GM21515 (cell line): Measurements from ENCODE around the gene PDZD4.

Experiments used
- ATAC-seq: cut with Tn5 transposase; IDR thresholded peaks from one replicate; pipeline ENCODE4 v1.9.1; 2021; ENCODE audit not compliant: unreplicated experiment

The PDZD4 gene

GRCh38 chrX:153868576-153869472, 38.5 kb upstream of the PDZD4 start:
- ATAC-seq = no peak

DNA sequence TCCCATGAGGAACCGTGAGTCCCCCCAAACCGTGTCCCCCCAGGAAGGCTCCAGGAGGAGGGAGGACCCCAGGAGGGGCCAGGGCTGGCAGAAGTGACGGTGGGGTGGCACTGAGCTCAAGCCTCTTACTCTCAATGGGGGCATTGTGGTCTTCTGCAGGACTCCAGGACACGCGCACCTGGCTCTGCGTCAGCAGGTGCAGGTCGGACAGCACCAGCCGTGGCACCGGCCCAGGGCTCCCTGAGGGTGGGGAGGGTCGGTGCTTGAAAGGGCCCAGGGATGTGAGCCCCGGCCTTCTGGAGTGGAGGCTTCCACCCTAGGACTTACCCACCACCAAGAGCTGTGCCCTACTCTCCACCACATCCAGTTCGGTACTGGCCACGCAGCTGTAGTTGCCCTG, 37.3 kb upstream of the PDZD4 start:
- no peak for ATAC-seq

DNA sequence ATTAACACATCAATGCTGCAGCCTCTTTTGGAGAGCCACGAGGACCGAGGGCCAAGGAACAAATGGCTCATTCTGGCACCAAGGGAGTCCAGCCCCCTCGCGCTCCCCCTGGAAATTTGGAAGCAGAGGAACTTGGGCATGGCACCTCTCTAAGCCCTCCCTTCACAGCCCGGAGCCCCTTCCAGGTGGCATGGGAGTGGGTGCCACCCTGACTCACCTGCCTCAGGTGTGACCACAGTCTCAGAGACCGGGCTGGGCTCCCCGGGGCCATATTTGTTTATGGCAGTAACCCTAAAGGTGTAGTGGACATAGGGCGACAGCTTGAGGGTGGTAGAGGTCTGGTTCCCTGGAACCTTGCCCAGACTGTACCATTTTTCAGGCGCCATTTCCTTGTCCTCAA, 36.8 kb upstream of the PDZD4 start:
- ATAC-seq = no peak

GRCh38 chrX:153866302-153867019, 36.1 kb upstream of the PDZD4 start:
- ATAC-seq = no peak

GRCh38 chrX:153865685-153866084, 35.3 kb upstream of the PDZD4 start:
- ATAC-seq = no peak

GRCh38 chrX:153865321-153865580, 34.9 kb upstream of the PDZD4 start:
- ATAC-seq = no peak

DNA sequence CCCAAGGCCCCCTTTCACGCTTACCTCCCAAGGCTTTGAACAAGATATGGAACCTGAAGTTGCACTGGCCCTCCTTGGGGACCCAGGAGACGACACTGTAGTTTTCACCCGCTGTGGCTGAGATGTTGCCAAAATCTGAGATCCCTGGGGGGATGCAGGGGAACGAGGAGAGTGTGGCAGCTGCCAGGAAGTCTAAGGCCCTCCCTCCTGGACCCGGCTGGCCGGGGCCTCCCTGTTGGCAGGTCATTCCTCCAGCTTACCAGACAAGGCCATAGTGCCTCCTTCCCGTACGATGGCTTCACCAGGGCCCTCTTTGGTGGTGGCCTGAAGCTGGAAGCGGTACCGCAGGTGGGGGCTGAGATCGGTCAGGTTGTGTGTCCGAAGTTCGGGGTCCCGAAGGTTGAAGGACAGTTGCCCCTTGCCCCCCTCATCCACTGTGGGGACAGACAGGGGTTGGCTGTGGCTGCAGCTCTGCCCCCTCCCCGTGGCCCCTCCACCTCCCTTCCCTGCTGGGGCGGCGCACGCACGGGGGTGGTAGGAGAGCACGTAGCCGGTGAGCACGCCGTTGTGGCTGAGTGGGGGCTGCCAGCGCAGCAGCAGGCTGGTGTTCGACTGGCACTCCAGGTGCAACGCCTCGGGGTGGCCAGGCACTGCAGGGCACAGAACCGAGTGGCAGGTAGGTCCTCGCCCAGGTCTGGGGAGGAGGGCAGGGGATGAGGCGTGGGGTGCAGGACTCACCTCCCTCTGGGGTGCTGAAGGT, 34.4 kb upstream of the PDZD4 start:
- no peak for ATAC-seq

DNA sequence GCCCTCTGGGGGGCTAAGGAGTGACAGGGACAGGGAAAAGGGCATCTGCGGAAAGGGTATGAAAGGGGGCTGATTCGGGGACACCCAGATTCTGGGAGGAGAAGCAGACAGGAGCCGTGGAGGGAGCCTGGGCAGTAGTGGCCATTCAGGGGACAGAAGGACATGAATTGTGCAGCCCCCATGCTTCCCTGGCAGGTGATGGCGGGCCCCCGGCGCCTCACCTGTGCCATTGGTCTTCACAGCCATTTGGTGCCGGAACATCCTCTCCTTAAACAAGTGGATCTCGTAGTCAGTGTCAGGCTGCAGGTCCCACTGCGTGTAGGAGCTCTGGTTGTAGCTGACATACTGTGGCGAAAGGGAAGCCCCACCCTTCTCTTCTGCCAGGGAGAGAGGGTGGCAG, 33.8 kb upstream of the PDZD4 start:
- no peak for ATAC-seq

GRCh38 chrX:153863251-153863991, 33.1 kb upstream of the PDZD4 start:
- no peak for ATAC-seq

- ATAC-seq = no peak
Observed at GRCh38 chrX:153862369-153863250, 32.3 kb upstream of the PDZD4 start.

- ATAC-seq = no peak
Observed at GRCh38 chrX:153861733-153862310, 31.5 kb upstream of the PDZD4 start.

GRCh38 chrX:153861151-153861550, 30.8 kb upstream of the PDZD4 start:
- no peak for ATAC-seq

DNA sequence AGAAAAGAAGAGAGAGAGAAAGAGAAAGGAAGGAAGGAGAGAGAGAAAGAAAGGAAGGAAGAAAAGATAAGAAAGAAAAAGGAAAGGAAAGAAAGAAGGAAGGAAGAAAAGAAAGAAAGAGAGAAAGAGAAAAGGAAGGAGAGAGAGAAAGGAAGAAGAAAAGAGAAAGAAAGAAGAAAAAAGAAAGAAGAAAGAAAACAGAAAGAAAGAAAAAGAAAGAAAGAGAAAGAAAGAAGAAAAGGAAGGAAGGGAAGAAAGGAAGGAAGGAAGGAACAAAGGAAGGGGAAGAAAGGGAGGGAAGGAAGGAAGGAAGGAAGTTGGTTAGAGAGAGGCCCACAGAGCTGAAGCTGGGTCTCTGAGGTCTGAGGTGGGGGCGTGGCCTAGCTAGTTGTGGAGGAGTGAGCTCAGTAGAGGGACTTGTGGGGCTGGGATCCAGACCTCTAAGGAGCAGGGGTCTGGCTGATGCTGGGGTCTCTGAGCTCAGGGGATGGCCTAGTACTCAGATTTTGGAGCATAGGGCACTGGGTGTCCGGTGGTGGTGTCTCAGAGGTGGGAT, 27.1 kb upstream of the PDZD4 start:
- ATAC-seq = no peak

- no peak for ATAC-seq
Observed at GRCh38 chrX:153854702-153855101, 24.4 kb upstream of the PDZD4 start.

DNA sequence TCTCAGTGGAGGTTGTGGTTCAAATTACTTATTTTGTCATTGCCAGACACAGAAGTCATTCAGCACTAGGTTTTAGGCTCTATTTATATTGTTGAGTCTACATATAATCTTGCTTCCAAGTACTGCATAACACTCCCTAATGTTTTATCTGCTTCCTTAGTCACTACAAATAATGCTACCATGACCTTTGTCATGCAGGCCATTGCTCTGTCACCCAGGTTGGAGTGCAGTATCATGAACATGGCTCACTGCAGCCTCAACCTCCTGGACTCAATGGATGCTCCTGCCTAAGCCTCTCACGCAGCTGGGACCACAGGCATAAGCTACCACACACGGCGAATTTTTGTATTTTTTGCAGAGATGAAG, 23.5 kb upstream of the PDZD4 start:
- no peak for ATAC-seq

- no peak for ATAC-seq
Observed at GRCh38 chrX:153853180-153853901, 23.0 kb upstream of the PDZD4 start.

- no peak for ATAC-seq
Observed at GRCh38 chrX:153851981-153852380, 21.6 kb upstream of the PDZD4 start.

GRCh38 chrX:153848325-153848724, 18.0 kb upstream of the PDZD4 start:
- no peak for ATAC-seq

DNA sequence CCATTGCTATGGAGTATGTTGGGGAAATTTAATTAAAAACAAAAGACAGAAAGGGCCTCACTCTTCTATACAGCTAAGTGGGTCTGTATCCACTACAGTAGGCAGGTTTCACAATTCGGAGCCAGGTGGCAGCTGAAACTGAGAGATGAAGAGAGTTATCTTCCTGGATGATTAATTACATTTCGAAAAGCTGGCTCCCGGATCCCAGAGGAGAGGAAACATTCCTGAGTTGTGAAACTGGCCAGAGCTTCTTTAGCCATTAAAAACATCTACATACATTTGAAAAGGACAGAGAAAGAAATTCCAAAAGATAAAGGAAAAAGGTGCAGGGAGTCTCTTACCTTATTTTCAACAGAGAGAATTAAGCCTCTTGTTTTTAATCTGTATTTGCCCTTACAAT, 15.5 kb upstream of the PDZD4 start:
- no peak for ATAC-seq
